Measurements from ENCODE around the gene ABTB2. TPM values are rescaled to one million over a fixed set of nuclear protein-coding genes. Genes with fewer than 3 reads are reported as not detected.

Gene ABTB2
- total and polyA plus RNA-seq, 2 donors (not counting 1 experiment from before 2014, with no cell fraction given), result 1.0 to 5.8 TPM

- Histone ChIP-seq H3K27me3 (ENCODE audit: control insufficient read depth, insufficient read depth, low read length) (no peaks in the 10 kb centered on the region), H2AFZ (ENCODE audit: low read length) (no peak overlapping the region), H3K79me2 (ENCODE audit: control insufficient read depth, insufficient read depth, low read length) (no peaks in the 10 kb centered on the region), H3K9me3 (ENCODE audit: control insufficient read depth, insufficient read depth, low read depth, low read length) (no peaks in the 10 kb centered on the region), H3K36me3 (ENCODE audit: control insufficient read depth, insufficient read depth, low read length) (no peaks in the 10 kb centered on the region), H3K4me2 (ENCODE audit: extremely low read depth, insufficient read depth, low read length) (no peak overlapping the region), H3K9ac (ENCODE audit: insufficient read depth, low read length) (no peak overlapping the region), H3K27ac (ENCODE audit: insufficient read depth, low read length) (no peak overlapping the region), H4K20me1 (ENCODE audit: control insufficient read depth, extremely low read depth, insufficient read depth, low read length) (no peaks in the 10 kb centered on the region), H3K4me3 (replicated peaks in 1 of 4; ENCODE audit: control extremely low read depth in 1 of 4, insufficient read depth in 1 of 4, low read depth in 3 of 4, low read length in 4 of 4) (no peak overlapping the region), H3K4me1 (ENCODE audit: control insufficient read depth, extremely low read depth, insufficient read depth, low read length) (no peaks in the 10 kb centered on the region)
- DNase-seq (ENCODE audit: low read depth in 2 of 2), result no peak
- TF ChIP-seq EZH2 (IDR thresholded peaks at IDR 0.05; ENCODE audit: low read length, missing control alignments), result no peak
- TF ChIP-seq, protein P1, sequence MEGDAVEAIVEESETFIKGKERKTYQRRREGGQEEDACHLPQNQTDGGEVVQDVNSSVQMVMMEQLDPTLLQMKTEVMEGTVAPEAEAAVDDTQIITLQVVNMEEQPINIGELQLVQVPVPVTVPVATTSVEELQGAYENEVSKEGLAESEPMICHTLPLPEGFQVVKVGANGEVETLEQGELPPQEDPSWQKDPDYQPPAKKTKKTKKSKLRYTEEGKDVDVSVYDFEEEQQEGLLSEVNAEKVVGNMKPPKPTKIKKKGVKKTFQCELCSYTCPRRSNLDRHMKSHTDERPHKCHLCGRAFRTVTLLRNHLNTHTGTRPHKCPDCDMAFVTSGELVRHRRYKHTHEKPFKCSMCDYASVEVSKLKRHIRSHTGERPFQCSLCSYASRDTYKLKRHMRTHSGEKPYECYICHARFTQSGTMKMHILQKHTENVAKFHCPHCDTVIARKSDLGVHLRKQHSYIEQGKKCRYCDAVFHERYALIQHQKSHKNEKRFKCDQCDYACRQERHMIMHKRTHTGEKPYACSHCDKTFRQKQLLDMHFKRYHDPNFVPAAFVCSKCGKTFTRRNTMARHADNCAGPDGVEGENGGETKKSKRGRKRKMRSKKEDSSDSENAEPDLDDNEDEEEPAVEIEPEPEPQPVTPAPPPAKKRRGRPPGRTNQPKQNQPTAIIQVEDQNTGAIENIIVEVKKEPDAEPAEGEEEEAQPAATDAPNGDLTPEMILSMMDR (conservative IDR thresholded peaks at IDR 0.05 in 1 of 2, IDR thresholded peaks at IDR 0.05 in 1 of 2; ENCODE audit: low read depth in 1 of 2, low read length in 2 of 2), result no peak
These were observed 174.7 kb downstream of the ABTB2 start for GRCh38 chr11:34182921-34183685.

DNA sequence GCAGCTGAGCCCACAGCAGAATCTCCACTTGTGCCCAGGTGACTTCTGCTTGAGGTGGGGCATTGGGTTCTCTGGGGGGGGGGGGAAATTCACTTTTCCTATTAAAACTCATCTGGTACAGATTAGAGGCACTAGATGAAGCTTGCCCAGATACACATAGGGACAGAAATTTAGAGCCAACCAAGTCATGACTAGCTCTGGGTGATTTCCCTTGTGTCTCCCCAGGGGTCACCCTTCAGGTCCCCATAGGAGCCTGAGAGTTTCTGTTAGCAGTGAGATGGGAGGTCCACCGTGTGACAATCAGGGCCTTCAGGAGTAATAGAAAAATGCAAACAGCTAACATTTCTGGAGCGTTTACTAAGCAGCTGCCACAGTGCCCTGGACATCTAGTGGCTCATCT lies 175.4 kb downstream of the ABTB2 start:
- DNase-seq (ENCODE audit: low read depth in 2 of 2), result no peak
- Histone ChIP-seq H3K27me3 (ENCODE audit: control insufficient read depth, insufficient read depth, low read length) (no peaks in the 10 kb centered on the region), H3K9me3 (ENCODE audit: control insufficient read depth, insufficient read depth, low read depth, low read length) (no peaks in the 10 kb centered on the region), H3K4me1 (ENCODE audit: control insufficient read depth, extremely low read depth, insufficient read depth, low read length) (no peaks in the 10 kb centered on the region), H3K9ac (ENCODE audit: insufficient read depth, low read length) (no peak overlapping the region), H3K36me3 (ENCODE audit: control insufficient read depth, insufficient read depth, low read length) (no peaks in the 10 kb centered on the region), H3K4me3 (replicated peaks in 1 of 4; ENCODE audit: control extremely low read depth in 1 of 4, insufficient read depth in 1 of 4, low read depth in 3 of 4, low read length in 4 of 4) (no peak overlapping the region), H4K20me1 (ENCODE audit: control insufficient read depth, extremely low read depth, insufficient read depth, low read length) (no peaks in the 10 kb centered on the region), H3K79me2 (ENCODE audit: control insufficient read depth, insufficient read depth, low read length) (no peaks in the 10 kb centered on the region), H3K4me2 (ENCODE audit: extremely low read depth, insufficient read depth, low read length) (no peak overlapping the region), H2AFZ (ENCODE audit: low read length) (no peak overlapping the region), H3K27ac (ENCODE audit: insufficient read depth, low read length) (no peak overlapping the region)
- TF ChIP-seq EZH2 (IDR thresholded peaks at IDR 0.05; ENCODE audit: low read length, missing control alignments), result no peak
- TF ChIP-seq, protein P1 (conservative IDR thresholded peaks at IDR 0.05 in 1 of 2, IDR thresholded peaks at IDR 0.05 in 1 of 2; ENCODE audit: low read depth in 1 of 2, low read length in 2 of 2), result no peak

- H3K36me3 ChIP-seq (ENCODE audit: control insufficient read depth, insufficient read depth, low read length), result no peaks in the 10 kb centered on the region
- H3K9ac ChIP-seq (ENCODE audit: insufficient read depth, low read length), result no peak overlapping the region
- no peak overlapping the region for H3K27ac ChIP-seq (ENCODE audit: insufficient read depth, low read length)
- H2AFZ ChIP-seq (ENCODE audit: low read length), result no peak overlapping the region
- no peaks in the 10 kb centered on the region for H3K27me3 ChIP-seq (ENCODE audit: control insufficient read depth, insufficient read depth, low read length)
- H3K4me2 ChIP-seq (ENCODE audit: extremely low read depth, insufficient read depth, low read length), result no peak overlapping the region
- no peaks in the 10 kb centered on the region for H3K79me2 ChIP-seq (ENCODE audit: control insufficient read depth, insufficient read depth, low read length)
- no peaks in the 10 kb centered on the region for H4K20me1 ChIP-seq (ENCODE audit: control insufficient read depth, extremely low read depth, insufficient read depth, low read length)
- no peak overlapping the region for H3K4me3 ChIP-seq (replicated peaks in 1 of 4; ENCODE audit: control extremely low read depth in 1 of 4, insufficient read depth in 1 of 4, low read depth in 3 of 4, low read length in 4 of 4)
- TF ChIP-seq, protein P1 (conservative IDR thresholded peaks at IDR 0.05 in 1 of 2, IDR thresholded peaks at IDR 0.05 in 1 of 2; ENCODE audit: low read depth in 1 of 2, low read length in 2 of 2), result no peak
- no peak for TF ChIP-seq EZH2 (IDR thresholded peaks at IDR 0.05; ENCODE audit: low read length, missing control alignments)
- no peak for DNase-seq (ENCODE audit: low read depth in 2 of 2)
- H3K4me1 ChIP-seq (ENCODE audit: control insufficient read depth, extremely low read depth, insufficient read depth, low read length), result no peaks in the 10 kb centered on the region
- H3K9me3 ChIP-seq (ENCODE audit: control insufficient read depth, insufficient read depth, low read depth, low read length), result no peaks in the 10 kb centered on the region
These were observed 175.9 kb downstream of the ABTB2 start for GRCh38 chr11:34181856-34182405.
